SK-N-SH (cell line): ENCODE data around the gene ZNF750. TPM values are rescaled to one million over a fixed set of nuclear protein-coding genes. Genes with fewer than 3 reads are reported as not detected.

Experiments used
- CTCF ChIA-PET: fragments of 300-600, 350-600 bp; formaldehyde crosslinking; extraction: SDS; loops from one replicate; lab custom pipeline; 2021; lab: Yijun Ruan, JAX
- POLR2A ChIA-PET: fragments of 350-600 bp; sonication (Branson Sonifier 250); formaldehyde crosslinking; extraction: SDS; loops from one replicate; lab custom pipeline; 2020; ENCODE audit warnings: antibody characterized with exemption, inconsistent platforms; lab: Yijun Ruan, JAX
- DNase-seq: peaks from one replicate; pipeline ENCODE4 v3.0.0; 2012
- H2AFZ ChIP-seq: fragments of 200-600 bp; sonication (generic); 2 replicates; pipeline ENCODE4 v1.8.1; 2016; ENCODE audit warnings: antibody characterized with exemption, mild to moderate bottlenecking, low read depth
- H3F3A ChIP-seq: fragments of 200-600 bp; sonication (generic); replicated peaks from 2 replicates; pipeline ENCODE3; 2016; ENCODE audit warnings: antibody characterized with exemption, mild to moderate bottlenecking; ENCODE audit not compliant: insufficient read depth
- H3K27ac ChIP-seq, 2 experiments: fragments of 200-500 bp in 1 of 2; fragments of 200-600 bp in 1 of 2; sonication (Bioruptor generic) in 1 of 2; sonication (generic), shearing (Covaris generic) in 1 of 2; 2 replicates each; pipeline versions ENCODE4 v1.5.1 to v1.6.1; 2014 to 2016; ENCODE audit warnings: low read depth in 2 of 2, inconsistent platforms in 1 of 2, low read length in 1 of 2, mild to moderate bottlenecking in 1 of 2, mixed read lengths in 1 of 2
- H3K27me3 ChIP-seq: fragments of 200-600 bp; sonication (generic), shearing (Covaris generic); 2 replicates; pipeline ENCODE4 v1.6.1; 2016; ENCODE audit warnings: mixed run types; ENCODE audit not compliant: insufficient read depth
- H3K36me3 ChIP-seq, 2 experiments: fragments of 200-500 bp in 1 of 2; fragments of 200-600 bp in 1 of 2; sonication (Bioruptor generic) in 1 of 2; sonication (generic) in 1 of 2; replicated peaks in 1 of 2; 2 replicates each; pipeline versions ENCODE3 to v1.5.1; 2014 to 2016; ENCODE audit warnings: low read length in 1 of 2, mild to moderate bottlenecking in 1 of 2; ENCODE audit not compliant: insufficient read depth in 2 of 2, control insufficient read depth in 1 of 2
- H3K4me1 ChIP-seq, 2 experiments: fragments of 200-500 bp in 1 of 2; fragments of 200-600 bp in 1 of 2; sonication (Bioruptor generic) in 1 of 2; sonication (generic), shearing (Covaris generic) in 1 of 2; 2 replicates each; pipeline versions ENCODE4 v1.5.1 to v1.6.1; 2014 to 2016; ENCODE audit warnings: low read depth in 1 of 2, low read length in 1 of 2, mixed run types in 1 of 2; ENCODE audit not compliant: insufficient read depth in 2 of 2, control insufficient read depth in 1 of 2
- H3K4me2 ChIP-seq: fragments of 200-600 bp; sonication (generic), shearing (Covaris generic); 2 replicates; pipeline ENCODE4 v1.6.1; 2017; ENCODE audit warnings: mixed run types
- H3K4me3 ChIP-seq, 2 experiments: fragments of 200-500 bp in 1 of 2; fragments of 200-600 bp in 1 of 2; sonication (Bioruptor generic) in 1 of 2; sonication (generic), shearing (Covaris generic) in 1 of 2; 2 replicates each; pipeline versions ENCODE4 v1.5.1 to v1.8.1; 2014 to 2016; ENCODE audit warnings: low read depth in 2 of 2, inconsistent platforms in 1 of 2, low read length in 1 of 2, mild to moderate bottlenecking in 1 of 2, mixed read lengths in 1 of 2, moderate library complexity in 1 of 2
- H3K79me2 ChIP-seq: fragments of 200-600 bp; sonication (generic); 2 replicates; pipeline ENCODE4 v1.8.1; 2017; ENCODE audit warnings: mild to moderate bottlenecking; ENCODE audit not compliant: insufficient read depth
- H3K9ac ChIP-seq: fragments of 200-600 bp; sonication (generic); 2 replicates; pipeline ENCODE4 v1.6.1; 2017; ENCODE audit warnings: mixed run types
- H3K9me2 ChIP-seq: fragments of 200-600 bp; sonication (generic); 2 replicates; pipeline ENCODE4 v1.6.1; 2017; ENCODE audit warnings: mixed run types
- H3K9me3 ChIP-seq: fragments of 200-600 bp; sonication (generic); 2 replicates; pipeline ENCODE4 v1.6.1; 2017; ENCODE audit warnings: mixed run types, mild to moderate bottlenecking, moderate library complexity
- H4K20me1 ChIP-seq: fragments of 200-600 bp; sonication (generic); 2 replicates; pipeline ENCODE4 v1.6.1; 2017; ENCODE audit warnings: mild to moderate bottlenecking, mixed run types; ENCODE audit not compliant: insufficient read depth
- CHD2 ChIP-seq: fragments of 150-350 bp; IDR thresholded peaks from 2 replicates; pipeline ENCODE4 v1.6.1; 2018; ENCODE audit warnings: low read length; ENCODE audit not compliant: partially characterized antibody
- CTCF ChIP-seq: fragments of 200-600 bp; sonication (generic); IDR thresholded peaks from 2 replicates; pipeline ENCODE4 v1.6.1; 2017; ENCODE audit warnings: antibody characterized with exemption, mild to moderate bottlenecking, moderate library complexity
- FOXJ3 ChIP-seq: sonication (generic); formaldehyde crosslinking; IDR thresholded peaks from 2 replicates; pipeline ENCODE4 v1.5.1; 2020; ENCODE audit warnings: mild to moderate bottlenecking, missing genetic modification reagents
- MAX ChIP-seq: IDR thresholded peaks from 2 replicates; pipeline ENCODE4 v1.4.0; 2012; ENCODE audit warnings: low read depth
- MXI1 ChIP-seq: IDR thresholded peaks from 2 replicates; pipeline ENCODE4 v1.6.1; 2012; ENCODE audit warnings: mild to moderate bottlenecking, low read depth, low read length, improper control_type of control experiment
- NFIC ChIP-seq: IDR thresholded peaks from 2 replicates; pipeline ENCODE4 v1.4.0; 2012; ENCODE audit warnings: borderline replicate concordance
- NRF1 ChIP-seq: IDR thresholded peaks from 2 replicates; pipeline ENCODE4 v1.6.1; 2012; ENCODE audit warnings: low read depth, mild to moderate bottlenecking, low read length
- PBX3 ChIP-seq: IDR thresholded peaks from 2 replicates; pipeline ENCODE4; 2012
- POLR2AphosphoS5 ChIP-seq: IDR thresholded peaks from 2 replicates; pipeline ENCODE4 v1.6.1; 2012; ENCODE audit warnings: low read depth, low read length
- RCOR1 ChIP-seq: fragments of 150-350 bp; IDR thresholded peaks from 2 replicates; pipeline ENCODE4 v1.6.1; 2017; ENCODE audit warnings: antibody characterized with exemption, low read length
- REST ChIP-seq: IDR thresholded peaks from 2 replicates; pipeline ENCODE4 v1.6.1; 2012; ENCODE audit warnings: mild to moderate bottlenecking, low read depth, low read length, moderate library complexity
- SIN3A ChIP-seq: IDR thresholded peaks from 2 replicates; pipeline ENCODE4 v1.6.1; 2012; ENCODE audit warnings: low read depth, mild to moderate bottlenecking, low read length, moderate library complexity, borderline replicate concordance
- SMC3 ChIP-seq: IDR thresholded peaks from 2 replicates; pipeline ENCODE4 v1.6.1; 2012; ENCODE audit warnings: low read depth, low read length, improper control_type of control experiment
- USF2 ChIP-seq: fragments of 150-350 bp; IDR thresholded peaks from 2 replicates; pipeline ENCODE4 v1.6.1; 2017; ENCODE audit warnings: antibody characterized with exemption, low read length, low read depth, borderline replicate concordance
- ZBTB33 ChIP-seq: IDR thresholded peaks from 2 replicates; pipeline ENCODE4 v1.4.0; 2012; ENCODE audit warnings: low read depth, borderline replicate concordance
- WGBS: methylation state at CpG from one replicate; pipeline ENCODE4 v1.1.6; 2017; ENCODE audit warnings: low lambda C conversion rate; 5-methylcytosine and 5-hydroxymethylcytosine counted together
- polyA plus RNA-seq, 3 experiments: library from polyadenylated mRNA; depleted of rRNA; stranded (reverse); fragments of >200 nt; gene quantifications; 2 replicates each; pipeline ENCODE4 v1.2.3, GENCODE V29; 2012

ZNF750 gene
- polyA plus RNA-seq, 1 of the 3 experiments (the other 2 are of a cell fraction) = not detected

GRCh38 chr17:82783498-82783897 lies 56.3 kb downstream of the ZNF750 start:
- H3K27me3 ChIP-seq = no peaks in the 10 kb centered on the region
- H3K9ac ChIP-seq = no peak overlapping the region
- peaks cover 3% of the 10 kb centered on the region for H3F3A ChIP-seq
- H3K79me2 ChIP-seq = peaks cover 12% of the 10 kb centered on the region
- 95% methylated on average over 18 of the region's 18 CpGs for WGBS
- no peak overlapping the region for H3K4me2 ChIP-seq
- H3K9me2 ChIP-seq = no peaks in the 10 kb centered on the region
- CTCF ChIA-PET = interaction anchor here (3.5 to 3.7 kb wide), 2 partner anchors 9 to 130 kb away, joined by 38 to 49 read pairs; no protein-coding TSS in a partner anchor
- POLR2A ChIA-PET = no interaction called here
- H3K36me3 ChIP-seq = peaks cover 9 to 16% of the 10 kb centered on the region in 2 experiments
- no peaks in the 10 kb centered on the region for H3K9me3 ChIP-seq
- no peak overlapping the region for H2AFZ ChIP-seq
- H3K4me1 ChIP-seq = peaks cover 0 to 2% of the 10 kb centered on the region in 2 experiments; a peak in 2 of 4 replicates
- TF ChIP-seq SMC3 (no peak), CTCF (no peak), RCOR1 (no peak), ZBTB33 (no peak), SIN3A (no peak), NFIC (no peak), POLR2AphosphoS5 (no peak), PBX3 (no peak), CHD2 (no peak)
- H3K4me3 ChIP-seq = no peak overlapping the region
- no peak for DNase-seq
- peaks cover 14% of the 10 kb centered on the region; the same call in 1 of the 2 replicates for H4K20me1 ChIP-seq
- H3K27ac ChIP-seq = no peak overlapping the region

- H3K79me2 ChIP-seq = peaks cover 10% of the 10 kb centered on the region
- H4K20me1 ChIP-seq = peaks cover 14% of the 10 kb centered on the region; the same call in 1 of the 2 replicates
- no peak for DNase-seq
- no peak overlapping the region for H3K4me2 ChIP-seq
- H3K9me2 ChIP-seq = no peaks in the 10 kb centered on the region
- no peaks in the 10 kb centered on the region for H3K27me3 ChIP-seq
- POLR2A ChIA-PET = no interaction called here
- no peak overlapping the region for H3K27ac ChIP-seq
- H3K36me3 ChIP-seq = peaks cover 12 to 16% of the 10 kb centered on the region in 2 experiments
- CTCF ChIA-PET = interaction anchor here (0.7 to 3.7 kb wide), 19 partner anchors 10 to 420 kb away, joined by 3 to 49 read pairs (median 7); no protein-coding TSS in a partner anchor
- H3F3A ChIP-seq = peaks cover 3% of the 10 kb centered on the region
- no peak overlapping the region for H3K9ac ChIP-seq
- 96% methylated on average over 42 of the region's 42 CpGs for WGBS
- no peaks in the 10 kb centered on the region; a peak in 2 of 4 replicates for H3K4me1 ChIP-seq
- no peak overlapping the region for H2AFZ ChIP-seq
- H3K4me3 ChIP-seq = no peak overlapping the region
- no peaks in the 10 kb centered on the region for H3K9me3 ChIP-seq
- TF ChIP-seq MXI1 = no peak
- TF ChIP-seq NRF1 = no peak
- TF ChIP-seq USF2 = no peak
- no peak for TF ChIP-seq FOXJ3 (CRISPR knock-in tag)
- no peak for TF ChIP-seq REST
- no peak for TF ChIP-seq MAX
Observed at GRCh38 chr17:82782657-82783207, 57.1 kb downstream of the ZNF750 start.
